Stimulated activated CD4-positive, alpha-beta T cell treated with anti-CD3 and anti-CD28 coated beads, Interleukin-12 subunit alpha, Interleukin-12 subunit beta, amount 100 ng/mL, for 48 hours (primary cell): Measurements from ENCODE around the gene TSPAN6.
A peak's percentile ranks its signal among the peaks of the same experiment; 100 is the strongest.

Source experiments
- DNase-seq, 3 donors: peaks; one replicate each; pipeline ENCODE4 v3.0.0-alpha.2; 2020; ENCODE audit warnings: low read depth in 2 of 3, low spot score in 1 of 3

Gene TSPAN6

GRCh38 chrX:100636321-100636991, at the start of gene TSPAN6:
TSS of gene TSPAN6 (minus strand) at chrX:100636806. CDS start at chrX:100636694, 112 bp downstream.
- DNase-seq: peak; percentile 59 to 71 (median 63)

GRCh38 chrX:100685997-100686305, 49.3 kb upstream of the TSPAN6 start:
- no peak for DNase-seq

GRCh38 chrX:100685284-100685996, 48.8 kb upstream of the TSPAN6 start:
- DNase-seq: peak; percentile 28 to 85 (median 41)

- DNase-seq: no peak
These were observed 46.3 kb upstream of the TSPAN6 start for GRCh38 chrX:100682939-100683338.

GRCh38 chrX:100681599-100681998, 45.0 kb upstream of the TSPAN6 start:
- DNase-seq: no peak

- DNase-seq: no peak
These were observed 44.1 kb upstream of the TSPAN6 start for GRCh38 chrX:100680756-100681155.

- DNase-seq: no peak
These were observed 41.1 kb upstream of the TSPAN6 start for GRCh38 chrX:100677611-100678181.

GRCh38 chrX:100674705-100675104, 38.1 kb upstream of the TSPAN6 start:
- DNase-seq: no peak

GRCh38 chrX:100673397-100673953, 36.9 kb upstream of the TSPAN6 start:
- DNase-seq: no peak

- no peak for DNase-seq
These were observed 36.4 kb upstream of the TSPAN6 start for GRCh38 chrX:100672966-100673365.

- DNase-seq: no peak
These were observed 27.0 kb upstream of the TSPAN6 start for GRCh38 chrX:100663642-100664041.

- DNase-seq: no peak
These were observed 26.2 kb upstream of the TSPAN6 start for GRCh38 chrX:100662796-100663195.

GRCh38 chrX:100662170-100662569, 25.6 kb upstream of the TSPAN6 start:
- DNase-seq: no peak

GRCh38 chrX:100659431-100660137, 23.0 kb upstream of the TSPAN6 start:
- no peak for DNase-seq

- DNase-seq: no peak
These were observed 22.4 kb upstream of the TSPAN6 start for GRCh38 chrX:100658941-100659381.

- no peak for DNase-seq
These were observed 17.7 kb upstream of the TSPAN6 start for GRCh38 chrX:100654261-100654660.

GRCh38 chrX:100652266-100652665, 15.7 kb upstream of the TSPAN6 start:
- no peak for DNase-seq

- no peak for DNase-seq
These were observed 14.2 kb upstream of the TSPAN6 start for GRCh38 chrX:100650841-100651240.

- DNase-seq: no peak
These were observed 13.1 kb upstream of the TSPAN6 start for GRCh38 chrX:100649550-100650356.
